SK-N-SH treated with all-trans-retinoic acid at 6 μM for 48 hours (cell line): ENCODE measurements around the gene TBX5.

Source experiments
- ARNTL ChIP-seq: fragments of 450-650 bp; formaldehyde crosslinking; IDR thresholded peaks from 2 replicates; pipeline ENCODE4 v1.5.0; 2020; ENCODE audit warnings: low read depth, mild to moderate bottlenecking, moderate library complexity, borderline replicate concordance
- CSDC2 ChIP-seq: fragments of 250-450 bp; sonication (Bioruptor Pico); IDR thresholded peaks from 2 replicates; pipeline ENCODE4 v1.5.0; 2020; ENCODE audit warnings: mild to moderate bottlenecking, moderate library complexity
- CSRNP3 ChIP-seq: fragments of 250-450 bp; sonication (Bioruptor Pico); IDR thresholded peaks from 2 replicates; pipeline ENCODE4 v1.5.1; 2021; ENCODE audit warnings: mild to moderate bottlenecking, moderate library complexity
- ESRRG ChIP-seq: fragments of 250-450 bp; sonication (Bioruptor Pico); IDR thresholded peaks from 2 replicates; pipeline ENCODE4 v1.6.1; 2021; ENCODE audit warnings: mild to moderate bottlenecking
- ISL1 ChIP-seq: fragments of 250-450 bp; sonication (Bioruptor Pico); IDR thresholded peaks from 2 replicates; pipeline ENCODE4 v2.1.2; 2022; ENCODE audit warnings: mild to moderate bottlenecking, moderate library complexity
- OSR1 ChIP-seq: fragments of 250-450 bp; sonication (Bioruptor Pico); IDR thresholded peaks from 2 replicates; pipeline ENCODE4 v1.8.0; 2022; ENCODE audit warnings: moderate library complexity, mild to moderate bottlenecking, inconsistent platforms
- RARB ChIP-seq: fragments of 250-450 bp; sonication (Bioruptor Pico); IDR thresholded peaks from 2 replicates; pipeline ENCODE4 v1.8.0; 2021; ENCODE audit warnings: mild to moderate bottlenecking, moderate library complexity
- SNAI2 ChIP-seq: fragments of 250-450 bp; sonication (Bioruptor Pico); IDR thresholded peaks from 2 replicates; pipeline ENCODE4 v1.5.0; 2020; ENCODE audit warnings: mild to moderate bottlenecking, moderate library complexity
- ZFP3 ChIP-seq: fragments of 250-450 bp; sonication (Bioruptor Pico); IDR thresholded peaks from 2 replicates; pipeline ENCODE4 v1.5.0; 2020; ENCODE audit warnings: mild to moderate bottlenecking, moderate library complexity
- ZNF565 ChIP-seq: fragments of 450-650 bp; formaldehyde crosslinking; conservative IDR thresholded peaks from 2 replicates; pipeline ENCODE4 v1.5.0; 2020; ENCODE audit warnings: low read depth, mild to moderate bottlenecking, moderate library complexity
- ZNF70 ChIP-seq: fragments of 450-650 bp; formaldehyde crosslinking; IDR thresholded peaks from 2 replicates; pipeline ENCODE4 v1.5.0; 2020; ENCODE audit warnings: mild to moderate bottlenecking, moderate library complexity
- TF ChIP-seq, protein P1 (sequence below): fragments of 250-450 bp; sonication (Bioruptor Pico); IDR thresholded peaks from 2 replicates; pipeline ENCODE4 v1.8.0; 2021; ENCODE audit warnings: low read depth, mild to moderate bottlenecking, moderate library complexity, borderline replicate concordance
- TF ChIP-seq, protein P2 (sequence below): fragments of 250-450 bp; sonication (Bioruptor Pico); IDR thresholded peaks from 2 replicates; pipeline ENCODE4 v1.8.0; 2020; ENCODE audit warnings: mild to moderate bottlenecking, moderate library complexity, borderline replicate concordance
- TF ChIP-seq, protein P3 (sequence below): fragments of 250-450 bp; sonication (Bioruptor Pico); IDR thresholded peaks from 2 replicates; pipeline ENCODE4 v1.5.1; 2020; ENCODE audit warnings: low read depth, mild to moderate bottlenecking, moderate library complexity

GRCh38 chr12:114444422-114445279 is 38.7 kb upstream of the TBX5 start:
- TF ChIP-seq OSR1 (CRISPR knock-in tag) (no peak), ZFP3 (no peak), CSRNP3 (CRISPR knock-in tag) (no peak), ARNTL (no peak), CSDC2 (CRISPR knock-in tag) (no peak), RARB (CRISPR knock-in tag) (no peak), SNAI2 (CRISPR knock-in tag) (no peak), ESRRG (no peak), ZNF70 (CRISPR knock-in tag) (no peak), ZNF565 (CRISPR knock-in tag) (no peak), ISL1 (CRISPR knock-in tag) (no peak)
- TF ChIP-seq, protein P1, sequence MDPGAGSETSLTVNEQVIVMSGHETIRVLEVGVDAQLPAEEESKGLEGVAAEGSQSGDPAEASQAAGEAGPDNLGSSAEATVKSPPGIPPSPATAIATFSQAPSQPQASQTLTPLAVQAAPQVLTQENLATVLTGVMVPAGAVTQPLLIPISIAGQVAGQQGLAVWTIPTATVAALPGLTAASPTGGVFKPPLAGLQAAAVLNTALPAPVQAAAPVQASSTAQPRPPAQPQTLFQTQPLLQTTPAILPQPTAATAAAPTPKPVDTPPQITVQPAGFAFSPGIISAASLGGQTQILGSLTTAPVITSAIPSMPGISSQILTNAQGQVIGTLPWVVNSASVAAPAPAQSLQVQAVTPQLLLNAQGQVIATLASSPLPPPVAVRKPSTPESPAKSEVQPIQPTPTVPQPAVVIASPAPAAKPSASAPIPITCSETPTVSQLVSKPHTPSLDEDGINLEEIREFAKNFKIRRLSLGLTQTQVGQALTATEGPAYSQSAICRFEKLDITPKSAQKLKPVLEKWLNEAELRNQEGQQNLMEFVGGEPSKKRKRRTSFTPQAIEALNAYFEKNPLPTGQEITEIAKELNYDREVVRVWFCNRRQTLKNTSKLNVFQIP (CRISPR knock-in tag), result no peak
- TF ChIP-seq, protein P2, sequence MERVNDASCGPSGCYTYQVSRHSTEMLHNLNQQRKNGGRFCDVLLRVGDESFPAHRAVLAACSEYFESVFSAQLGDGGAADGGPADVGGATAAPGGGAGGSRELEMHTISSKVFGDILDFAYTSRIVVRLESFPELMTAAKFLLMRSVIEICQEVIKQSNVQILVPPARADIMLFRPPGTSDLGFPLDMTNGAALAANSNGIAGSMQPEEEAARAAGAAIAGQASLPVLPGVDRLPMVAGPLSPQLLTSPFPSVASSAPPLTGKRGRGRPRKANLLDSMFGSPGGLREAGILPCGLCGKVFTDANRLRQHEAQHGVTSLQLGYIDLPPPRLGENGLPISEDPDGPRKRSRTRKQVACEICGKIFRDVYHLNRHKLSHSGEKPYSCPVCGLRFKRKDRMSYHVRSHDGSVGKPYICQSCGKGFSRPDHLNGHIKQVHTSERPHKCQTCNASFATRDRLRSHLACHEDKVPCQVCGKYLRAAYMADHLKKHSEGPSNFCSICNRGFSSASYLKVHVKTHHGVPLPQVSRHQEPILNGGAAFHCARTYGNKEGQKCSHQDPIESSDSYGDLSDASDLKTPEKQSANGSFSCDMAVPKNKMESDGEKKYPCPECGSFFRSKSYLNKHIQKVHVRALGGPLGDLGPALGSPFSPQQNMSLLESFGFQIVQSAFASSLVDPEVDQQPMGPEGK, result no peak
- TF ChIP-seq, protein P3, sequence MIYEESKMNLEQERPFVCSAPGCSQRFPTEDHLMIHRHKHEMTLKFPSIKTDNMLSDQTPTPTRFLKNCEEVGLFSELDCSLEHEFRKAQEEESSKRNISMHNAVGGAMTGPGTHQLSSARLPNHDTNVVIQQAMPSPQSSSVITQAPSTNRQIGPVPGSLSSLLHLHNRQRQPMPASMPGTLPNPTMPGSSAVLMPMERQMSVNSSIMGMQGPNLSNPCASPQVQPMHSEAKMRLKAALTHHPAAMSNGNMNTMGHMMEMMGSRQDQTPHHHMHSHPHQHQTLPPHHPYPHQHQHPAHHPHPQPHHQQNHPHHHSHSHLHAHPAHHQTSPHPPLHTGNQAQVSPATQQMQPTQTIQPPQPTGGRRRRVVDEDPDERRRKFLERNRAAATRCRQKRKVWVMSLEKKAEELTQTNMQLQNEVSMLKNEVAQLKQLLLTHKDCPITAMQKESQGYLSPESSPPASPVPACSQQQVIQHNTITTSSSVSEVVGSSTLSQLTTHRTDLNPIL, result no peak
